ENCODE data around the gene ATP6AP1. TPM values are rescaled to one million over a fixed set of nuclear protein-coding genes. Genes with fewer than 3 reads are reported as not detected.

Gene ATP6AP1
- total RNA-seq, 2 experiments from 2014 or later: 25.6 to 28.6 TPM

DNA sequence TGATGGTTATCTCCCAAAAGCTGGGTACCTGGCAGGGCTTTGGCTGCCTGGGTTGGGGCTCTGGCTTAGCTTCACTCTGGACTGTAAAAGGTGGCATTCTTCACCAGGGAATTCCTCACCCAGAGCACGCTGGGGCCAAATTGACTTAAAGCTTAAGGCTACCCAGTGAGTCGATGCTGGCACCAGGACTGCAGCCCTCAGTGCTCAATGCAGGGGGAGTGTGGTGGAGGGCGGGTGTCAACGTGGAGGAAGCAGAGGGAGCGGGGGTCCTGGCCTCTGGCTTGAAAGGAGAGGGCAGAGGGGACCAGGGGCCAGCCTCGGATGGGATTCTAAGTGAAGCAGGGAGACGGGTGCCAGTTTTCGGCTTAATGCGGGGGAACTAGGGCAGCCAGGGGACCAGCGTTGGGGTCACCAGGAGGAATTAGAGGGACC, 15.0 kb downstream of the ATP6AP1 start:
- Mint-ChIP-seq H3K4me1 (peaks cover 25% of the 10 kb centered on the region), H3K27me3 (no peaks in the 10 kb centered on the region), H3K27ac (peak overlapping the region; percentile 24), H3K4me3 (peak overlapping the region; percentile 67), H3K9me3 (ENCODE audit: low read depth) (no peaks in the 10 kb centered on the region), H3K36me3 (ENCODE audit: low read depth) (peaks cover 14% of the 10 kb centered on the region)
- POLR2A ChIA-PET: no interaction called here
- intact Hi-C loops (cut with DNase I, micrococcal nuclease): loop anchor here in 1 of 2 experiments (5.0 kb wide), 1 partner anchor 34 kb away; the partner anchor contains the start of gene LAGE3
- ATAC-seq (peak; percentile 11), DNase-seq (peak; percentile 18)
- CTCF ChIA-PET: interaction anchor here (1.0 kb wide), 1 partner anchor 16 kb away, joined by 3 read pairs; no protein-coding TSS in a partner anchor

DNA sequence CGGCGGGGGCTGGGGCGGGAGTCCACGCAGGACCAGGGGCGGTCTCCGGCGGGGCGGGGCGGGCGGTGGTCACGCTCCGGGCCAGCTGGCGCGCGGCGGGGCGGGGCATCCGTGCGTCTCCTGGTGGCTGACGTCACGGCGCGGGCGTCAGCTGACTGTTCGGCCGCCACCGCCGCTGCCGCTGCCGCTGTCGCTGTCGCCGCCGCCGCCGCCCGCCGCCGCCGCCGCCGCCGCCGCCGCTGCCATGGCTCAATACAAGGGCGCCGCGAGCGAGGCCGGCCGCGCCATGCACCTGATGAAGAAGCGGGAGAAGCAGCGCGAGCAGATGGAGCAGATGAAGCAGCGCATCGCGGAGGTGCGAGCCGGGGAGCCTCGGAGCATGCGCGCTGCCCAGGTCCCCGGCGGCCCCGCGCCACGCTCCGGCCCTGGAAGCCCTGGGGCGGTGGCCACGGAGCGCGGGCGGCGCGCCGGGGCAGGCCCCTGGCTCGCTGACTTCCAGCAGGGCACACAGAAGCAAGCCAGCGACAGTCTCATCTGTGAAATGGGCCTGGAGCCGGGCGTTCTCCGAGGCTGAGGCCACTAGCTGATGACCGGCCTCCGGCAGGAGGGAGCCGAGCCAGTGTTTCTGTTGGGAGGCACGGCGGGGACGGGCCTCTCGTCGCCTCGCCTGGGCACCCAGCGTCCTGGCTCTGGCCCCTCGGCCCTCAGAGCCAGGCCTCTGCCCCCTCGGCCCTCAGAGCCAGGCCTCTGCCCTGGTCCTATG, 15.7 kb downstream of the ATP6AP1 start, which contains the start of gene FAM50A:
FAM50A (plus strand) TSS at position 150 of the 763 bp plus-strand sequence; CDS start at position 245, 95 bp downstream.
- H3K4me1 Mint-ChIP-seq: peaks cover 22% of the 10 kb centered on the region
- DNase-seq (peak; percentile 82), ATAC-seq (peak; percentile 86)
- H3K27me3 Mint-ChIP-seq: no peaks in the 10 kb centered on the region
- POLR2A ChIA-PET: no interaction called here
- peaks cover 11% of the 10 kb centered on the region for H3K36me3 Mint-ChIP-seq (ENCODE audit: low read depth)
- CTCF ChIA-PET: interaction anchor here (1.0 kb wide), 1 partner anchor 15 kb away, joined by 3 read pairs; no protein-coding TSS in a partner anchor
- intact Hi-C loops (cut with DNase I, micrococcal nuclease): loop anchor here in 1 of 2 experiments (5.0 kb wide), 1 partner anchor 33 kb away; the partner anchor contains the start of gene LAGE3
- H3K9me3 Mint-ChIP-seq (ENCODE audit: low read depth): no peaks in the 10 kb centered on the region
- peak within 1 kb of the TSS; percentile 67 for H3K4me3 Mint-ChIP-seq
- peak within 1 kb of the TSS; percentile 24 for H3K27ac Mint-ChIP-seq

DNA sequence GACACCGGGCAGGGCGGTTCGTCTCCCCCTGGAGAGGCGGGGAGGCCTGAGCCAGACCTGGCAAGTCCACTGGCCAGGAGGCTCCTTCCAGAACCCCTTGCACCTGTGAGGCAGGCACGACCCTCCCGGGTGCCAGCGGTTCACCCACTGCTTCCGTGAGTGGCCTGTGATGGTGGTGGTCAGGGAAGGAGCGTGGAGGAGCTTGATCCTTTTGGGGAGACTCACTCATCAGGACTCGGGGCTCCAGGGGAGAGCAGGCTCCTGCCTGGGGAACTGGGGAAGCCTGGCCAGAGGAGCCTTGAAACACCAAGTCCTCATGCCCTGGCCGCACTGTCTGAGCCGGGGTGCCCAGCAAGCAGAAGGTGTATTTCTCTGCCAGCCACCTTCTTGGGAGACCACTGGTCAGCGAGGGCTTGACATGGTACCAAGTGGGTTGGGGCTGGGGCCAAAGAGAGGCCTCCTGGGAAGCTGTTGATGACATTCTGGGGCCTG, 16.3 kb downstream of the ATP6AP1 start:
- Mint-ChIP-seq H3K4me3 (peak overlapping the region; percentile 56), H3K4me1 (peaks cover 22% of the 10 kb centered on the region), H3K9me3 (ENCODE audit: low read depth) (no peaks in the 10 kb centered on the region), H3K27ac (no peak overlapping the region), H3K36me3 (ENCODE audit: low read depth) (peaks cover 11% of the 10 kb centered on the region), H3K27me3 (no peaks in the 10 kb centered on the region)
- POLR2A ChIA-PET: no interaction called here
- intact Hi-C loops (cut with DNase I, micrococcal nuclease): loop anchor here in 1 of 2 experiments (5.0 kb wide), 1 partner anchor 32 kb away; the partner anchor contains the start of gene LAGE3
- CTCF ChIA-PET: interaction anchor here (0.6 kb wide), 1 partner anchor 51 kb away, joined by 3 read pairs; no protein-coding TSS in a partner anchor
- DNase-seq (no peak), ATAC-seq (no peak)

DNA sequence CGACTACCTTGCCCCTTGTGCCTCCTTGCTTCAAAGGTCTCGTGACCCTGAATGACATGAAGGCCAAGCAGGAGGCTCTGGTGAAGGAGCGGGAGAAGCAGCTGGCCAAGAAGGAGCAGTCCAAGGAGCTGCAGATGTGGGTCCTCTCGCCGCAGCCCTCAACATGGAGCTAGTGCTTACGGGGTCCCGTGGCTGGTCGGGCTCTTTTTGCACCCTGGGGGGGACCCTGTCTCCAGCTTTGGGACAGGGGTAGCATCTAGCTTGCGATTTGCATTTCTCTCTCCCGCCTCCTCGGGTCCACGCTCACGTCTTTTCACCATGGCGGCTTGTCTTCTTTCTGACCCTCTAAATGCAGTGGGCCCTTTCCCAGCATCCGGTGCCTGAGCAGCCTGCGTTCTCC, 17.3 kb downstream of the ATP6AP1 start:
- H3K4me3 Mint-ChIP-seq: no peak overlapping the region
- H3K36me3 Mint-ChIP-seq (ENCODE audit: low read depth): peaks cover 13% of the 10 kb centered on the region
- ATAC-seq (no peak), DNase-seq (no peak)
- ChIA-PET POLR2A (no interaction called here), CTCF (interaction anchor here (0.6 kb wide), 1 partner anchor 31 kb away, joined by 3 read pairs; no protein-coding TSS in a partner anchor)
- intact Hi-C loops (cut with DNase I, micrococcal nuclease): no loop called here
- no peaks in the 10 kb centered on the region for H3K9me3 Mint-ChIP-seq (ENCODE audit: low read depth)
- H3K27ac Mint-ChIP-seq: no peak overlapping the region
- H3K4me1 Mint-ChIP-seq: peaks cover 17% of the 10 kb centered on the region
- no peaks in the 10 kb centered on the region for H3K27me3 Mint-ChIP-seq

DNA sequence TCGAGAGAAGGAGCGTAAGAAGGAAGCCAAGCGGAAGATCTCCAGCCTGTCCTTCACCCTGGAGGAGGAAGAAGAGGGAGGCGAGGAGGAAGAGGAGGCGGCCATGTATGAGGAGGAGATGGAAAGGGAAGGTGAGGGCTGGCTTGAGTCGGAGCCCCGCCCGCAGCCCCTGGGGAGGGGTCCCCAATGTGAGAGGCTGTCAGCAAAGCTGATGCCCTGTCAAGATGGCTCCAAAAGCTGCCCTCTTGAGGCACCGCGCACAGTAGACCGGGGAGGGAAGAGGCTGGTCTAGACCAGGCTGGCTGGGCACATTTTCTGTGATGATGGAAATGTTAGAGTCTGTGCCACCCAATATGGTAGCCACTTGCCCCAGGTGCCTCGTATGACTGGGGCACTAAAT, 18.0 kb downstream of the ATP6AP1 start:
- ATAC-seq (no peak), DNase-seq (no peak)
- peaks cover 14% of the 10 kb centered on the region for H3K4me1 Mint-ChIP-seq
- ChIA-PET CTCF (interaction anchor here (0.6 kb wide), 1 partner anchor 32 kb away, joined by 3 read pairs; no protein-coding TSS in a partner anchor), POLR2A (no interaction called here)
- peaks cover 13% of the 10 kb centered on the region for H3K36me3 Mint-ChIP-seq (ENCODE audit: low read depth)
- H3K27ac Mint-ChIP-seq: no peak overlapping the region
- no peaks in the 10 kb centered on the region for H3K9me3 Mint-ChIP-seq (ENCODE audit: low read depth)
- intact Hi-C loops (cut with DNase I, micrococcal nuclease): no loop called here
- no peak overlapping the region for H3K4me3 Mint-ChIP-seq
- no peaks in the 10 kb centered on the region for H3K27me3 Mint-ChIP-seq

DNA sequence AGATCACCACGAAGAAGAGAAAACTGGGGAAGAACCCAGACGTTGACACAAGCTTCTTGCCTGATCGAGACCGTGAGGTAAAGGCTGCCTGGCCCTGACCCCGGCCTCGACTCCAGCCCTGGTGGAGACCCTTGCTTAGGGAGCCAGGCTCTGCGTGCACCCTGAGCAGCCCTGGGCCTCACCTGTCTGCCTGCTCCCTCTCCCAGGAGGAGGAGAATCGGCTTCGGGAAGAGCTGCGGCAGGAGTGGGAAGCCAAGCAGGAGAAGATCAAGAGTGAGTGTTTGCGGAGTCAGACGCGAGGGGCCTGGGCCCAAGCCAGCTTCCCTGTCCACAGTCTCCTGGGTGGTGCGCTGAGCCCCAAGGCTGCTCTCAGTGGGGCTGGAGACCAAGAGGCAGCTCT, 20.0 kb downstream of the ATP6AP1 start:
- no peak for DNase-seq
- H3K4me3 Mint-ChIP-seq: no peak overlapping the region
- H3K4me1 Mint-ChIP-seq: peaks cover 10% of the 10 kb centered on the region
- H3K9me3 Mint-ChIP-seq (ENCODE audit: low read depth): no peaks in the 10 kb centered on the region
- no peaks in the 10 kb centered on the region for H3K27me3 Mint-ChIP-seq
- intact Hi-C loops (cut with DNase I, micrococcal nuclease): no loop called here
- peaks cover 11% of the 10 kb centered on the region for H3K36me3 Mint-ChIP-seq (ENCODE audit: low read depth)
- CTCF ChIA-PET: interaction anchor here (0.7 kb wide), 1 partner anchor 106 kb away, joined by 3 read pairs; no protein-coding TSS in a partner anchor
- no peak for ATAC-seq
- POLR2A ChIA-PET: no interaction called here
- H3K27ac Mint-ChIP-seq: no peak overlapping the region

DNA sequence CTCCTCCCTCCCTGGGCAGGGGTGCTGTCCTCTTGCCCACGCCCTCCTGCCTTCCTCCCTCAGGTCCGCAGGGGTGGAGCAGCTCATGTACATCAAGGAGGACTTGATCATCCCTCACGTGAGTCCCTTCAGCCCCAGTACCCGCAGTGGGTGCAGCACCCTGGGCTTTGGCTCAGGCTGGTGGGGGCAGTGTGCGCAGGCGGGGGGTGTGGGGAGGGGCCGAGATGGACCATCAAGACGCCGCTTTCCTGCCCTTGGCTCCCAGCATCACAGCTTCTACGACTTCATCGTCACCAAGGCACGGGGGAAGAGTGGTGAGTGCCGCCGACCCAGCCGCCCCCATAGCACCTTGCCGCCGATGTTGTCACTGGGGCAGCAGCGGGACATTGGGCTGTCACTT, 21.1 kb downstream of the ATP6AP1 start:
- Mint-ChIP-seq H3K4me1 (peaks cover 9% of the 10 kb centered on the region), H3K36me3 (ENCODE audit: low read depth) (peaks cover 12% of the 10 kb centered on the region), H3K27me3 (no peaks in the 10 kb centered on the region), H3K9me3 (ENCODE audit: low read depth) (no peaks in the 10 kb centered on the region), H3K4me3 (no peak overlapping the region), H3K27ac (no peak overlapping the region)
- ATAC-seq (no peak), DNase-seq (no peak)
- CTCF ChIA-PET: no interaction called here
- intact Hi-C loops (cut with DNase I, micrococcal nuclease): no loop called here
- POLR2A ChIA-PET: interaction anchor here (0.6 kb wide), 1 partner anchor 80 kb away, joined by 3 read pairs; no protein-coding TSS in a partner anchor

DNA sequence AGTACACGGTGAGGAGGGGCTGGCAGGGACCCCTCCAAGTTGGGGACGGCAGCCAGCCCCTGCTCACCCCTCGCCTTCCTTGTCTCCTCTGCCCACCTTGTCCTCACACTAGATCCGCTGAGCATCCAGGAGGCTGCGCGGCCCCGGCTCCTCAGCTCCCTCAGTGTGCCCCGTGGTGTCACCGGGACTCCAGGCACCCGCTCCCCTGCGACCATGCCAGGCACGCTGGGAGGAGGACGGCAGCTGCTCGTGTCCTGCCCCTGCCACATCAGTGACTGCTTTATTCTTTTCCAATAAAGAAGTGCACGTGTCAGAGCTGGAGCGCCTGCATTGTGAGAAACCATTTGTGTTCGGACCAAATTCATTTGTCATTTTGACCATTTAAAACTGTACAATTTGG, 21.8 kb downstream of the ATP6AP1 start:
- ATAC-seq (no peak), DNase-seq (no peak)
- intact Hi-C loops (cut with DNase I, micrococcal nuclease): no loop called here
- Mint-ChIP-seq H3K9me3 (ENCODE audit: low read depth) (no peaks in the 10 kb centered on the region), H3K4me1 (peaks cover 9% of the 10 kb centered on the region), H3K27ac (no peak overlapping the region), H3K36me3 (ENCODE audit: low read depth) (peaks cover 13% of the 10 kb centered on the region), H3K27me3 (no peaks in the 10 kb centered on the region), H3K4me3 (no peak overlapping the region)
- CTCF ChIA-PET: no interaction called here
- POLR2A ChIA-PET: interaction anchor here (0.6 kb wide), 1 partner anchor 80 kb away, joined by 3 read pairs; no protein-coding TSS in a partner anchor

DNA sequence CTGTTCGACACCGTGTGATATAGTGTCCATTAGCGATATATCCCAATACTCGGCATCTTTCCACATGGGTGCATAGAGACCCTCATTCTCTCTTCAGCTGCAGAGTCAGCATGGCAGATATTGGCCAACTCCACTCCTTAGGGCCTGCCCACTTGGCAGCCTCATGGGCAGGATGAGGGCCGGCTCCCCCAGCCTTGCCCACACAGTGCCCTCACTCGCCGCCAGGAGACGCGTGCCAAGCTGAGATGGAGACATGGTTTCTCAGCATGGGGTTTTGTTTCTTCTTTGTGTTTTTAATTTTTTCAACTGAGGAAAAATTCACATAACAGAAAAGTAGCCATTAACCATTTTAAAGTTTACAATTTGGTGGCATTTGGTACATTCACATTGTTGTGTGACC, 24.3 kb downstream of the ATP6AP1 start:
- H3K9me3 Mint-ChIP-seq (ENCODE audit: low read depth): no peaks in the 10 kb centered on the region
- H3K4me3 Mint-ChIP-seq: no peak overlapping the region
- no peak overlapping the region for H3K27ac Mint-ChIP-seq
- CTCF ChIA-PET: no interaction called here
- ATAC-seq (no peak), DNase-seq (no peak)
- intact Hi-C loops (cut with DNase I, micrococcal nuclease): no loop called here
- POLR2A ChIA-PET: no interaction called here
- peaks cover 5% of the 10 kb centered on the region for H3K4me1 Mint-ChIP-seq
- H3K27me3 Mint-ChIP-seq: no peaks in the 10 kb centered on the region
- peaks cover 7% of the 10 kb centered on the region for H3K36me3 Mint-ChIP-seq (ENCODE audit: low read depth)

DNA sequence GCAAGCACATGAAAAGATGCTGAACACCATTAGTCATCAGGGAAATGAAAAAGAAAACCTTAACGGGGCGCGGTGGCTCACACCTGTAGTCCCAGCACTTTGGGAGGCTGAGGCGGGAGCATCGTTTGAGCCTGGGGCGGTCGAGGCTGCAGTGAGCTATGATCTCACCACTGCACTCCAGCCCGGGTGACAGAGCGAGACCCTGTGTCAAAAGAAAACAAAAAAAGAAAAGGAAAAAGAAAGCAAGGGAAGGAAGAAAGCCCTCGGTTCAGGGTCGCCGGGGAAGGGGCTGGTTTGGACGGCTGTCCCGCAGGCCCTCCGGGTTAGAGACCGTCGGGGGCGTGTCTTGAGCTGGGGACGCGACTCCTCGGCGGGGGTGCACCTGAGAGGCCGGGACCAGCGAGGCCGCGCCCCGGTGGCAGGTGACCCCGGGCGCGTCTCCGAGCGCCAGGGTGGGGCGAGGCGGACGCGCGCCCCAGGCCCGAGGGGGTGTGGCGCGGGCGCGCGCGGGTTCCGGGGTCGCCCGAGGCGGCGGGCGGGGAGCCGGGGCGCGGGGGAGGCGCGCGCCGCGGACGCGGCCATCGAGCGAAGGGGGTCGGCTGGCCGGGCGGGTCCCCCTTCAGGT, 29.1 kb downstream of the ATP6AP1 start:
- intact Hi-C loops (cut with DNase I, micrococcal nuclease): loop anchor here in 1 of 2 experiments (1.0 to 5.0 kb wide), 4 partner anchors 21 to 59 kb away; partner anchors contain the start of genes FAM3A, GDI1, SLC10A3 and TAFAZZIN
- no peaks in the 10 kb centered on the region for H3K27me3 Mint-ChIP-seq
- DNase-seq (peak; percentile 59), ATAC-seq (peak; percentile 68)
- ChIA-PET POLR2A (no interaction called here), CTCF (interaction anchor here (1.1 kb wide), 1 partner anchor 291 kb away, joined by 7 read pairs; no protein-coding TSS in a partner anchor)
- peaks cover 5% of the 10 kb centered on the region for H3K4me1 Mint-ChIP-seq
- H3K27ac Mint-ChIP-seq: peak overlapping the region; percentile 91
- peaks cover 3% of the 10 kb centered on the region for H3K36me3 Mint-ChIP-seq (ENCODE audit: low read depth)
- no peaks in the 10 kb centered on the region for H3K9me3 Mint-ChIP-seq (ENCODE audit: low read depth)
- peak overlapping the region; percentile 88 for H3K4me3 Mint-ChIP-seq
